DMS53 (cell line): ENCODE results near the gene RFX4.
A peak's percentile ranks its signal among the peaks of the same experiment; 100 is the strongest.
"Not testable (repeated sequence)": the region's sequence is repeated elsewhere in the genome, so short reads cannot be mapped to it uniquely, and the experiment has no call there.

Experiments used
- DNase-seq: peaks from one replicate; lab custom pipeline; 2025; lab: John Stamatoyannopoulos, UW

RFX4 gene

DNA sequence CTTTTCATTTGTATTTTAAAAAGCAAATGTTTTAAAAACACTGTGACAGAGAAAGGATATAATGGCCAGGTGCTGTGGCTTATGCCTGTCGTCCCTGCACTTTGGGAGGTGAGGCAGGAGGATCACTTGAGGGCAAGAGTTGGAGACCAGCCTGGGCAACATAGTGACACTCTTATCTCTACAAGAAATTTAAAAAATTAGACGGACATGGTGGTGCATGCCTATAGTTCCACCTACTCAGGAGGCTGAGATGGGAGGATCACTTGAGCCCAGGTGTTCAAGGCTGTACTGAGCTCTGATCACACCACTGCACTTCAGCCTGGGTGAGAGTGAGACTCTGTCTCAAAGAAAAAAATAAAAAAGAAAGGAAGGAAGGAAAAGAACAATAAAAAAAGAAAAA, 7.8 kb downstream of the RFX4 start:
- DNase-seq = no peak

- DNase-seq = no peak
These were observed 11.6 kb downstream of the RFX4 start for GRCh38 chr12:106594447-106594846.

DNA sequence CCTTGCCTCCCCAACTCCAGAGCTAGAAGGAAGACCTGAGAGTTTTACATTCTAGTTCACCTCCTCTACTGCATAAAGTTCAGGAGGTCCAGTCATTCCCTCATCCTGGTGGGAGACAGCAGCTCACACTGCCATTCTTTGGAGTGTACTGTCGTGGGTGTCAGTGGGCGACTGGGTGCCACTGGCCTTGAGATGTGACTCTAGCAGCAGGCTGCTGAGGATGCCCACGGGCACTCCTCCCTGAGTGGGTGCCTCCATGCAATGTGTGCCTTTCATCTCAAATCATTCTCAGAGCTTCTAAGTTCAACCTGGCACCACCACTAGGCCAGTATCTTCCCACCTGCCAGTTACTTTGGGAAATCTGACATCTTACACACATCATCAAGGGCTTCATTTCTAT, 12.5 kb downstream of the RFX4 start:
- DNase-seq = no peak

GRCh38 chr12:106598003-106598402, 15.2 kb downstream of the RFX4 start:
- DNase-seq = no peak

DNA sequence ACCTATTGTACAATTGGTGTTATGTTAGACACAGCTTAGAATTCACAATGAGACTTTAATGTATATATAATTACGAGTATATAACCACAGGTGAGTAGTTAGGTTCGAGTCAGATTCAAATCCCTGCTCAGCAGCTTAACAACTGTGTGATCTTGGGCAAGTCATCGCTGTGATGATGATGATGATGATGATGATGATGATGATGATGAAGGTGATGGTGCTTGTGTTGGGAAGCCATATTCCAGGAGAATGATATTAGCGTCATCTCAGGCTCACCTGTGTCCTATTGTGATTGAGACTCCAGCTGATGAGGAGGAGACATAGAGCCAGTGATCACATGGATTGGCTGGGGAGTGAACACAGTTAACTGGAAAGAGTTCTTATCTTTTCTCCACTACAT, 16.5 kb downstream of the RFX4 start:
- no peak for DNase-seq

DNA sequence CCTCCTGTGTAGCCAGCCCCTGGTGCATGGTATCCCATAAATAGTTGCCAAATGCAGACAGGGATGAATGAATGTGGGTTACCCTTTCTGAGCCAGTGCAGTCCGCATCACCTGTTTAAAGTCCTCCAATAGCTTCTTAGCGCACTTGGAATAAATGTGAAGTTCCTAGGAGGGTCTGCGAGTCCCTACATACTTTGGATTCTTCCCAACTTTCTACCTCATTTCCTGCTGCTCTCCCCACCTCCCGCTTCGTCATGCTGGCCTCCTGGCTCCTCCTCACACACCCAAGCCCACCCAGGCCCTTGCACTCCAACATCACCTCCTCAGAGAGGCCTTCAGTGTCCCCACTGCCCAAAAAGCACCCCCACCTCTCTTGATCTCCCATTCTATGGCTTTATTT, 17.7 kb downstream of the RFX4 start:
- no peak for DNase-seq

DNA sequence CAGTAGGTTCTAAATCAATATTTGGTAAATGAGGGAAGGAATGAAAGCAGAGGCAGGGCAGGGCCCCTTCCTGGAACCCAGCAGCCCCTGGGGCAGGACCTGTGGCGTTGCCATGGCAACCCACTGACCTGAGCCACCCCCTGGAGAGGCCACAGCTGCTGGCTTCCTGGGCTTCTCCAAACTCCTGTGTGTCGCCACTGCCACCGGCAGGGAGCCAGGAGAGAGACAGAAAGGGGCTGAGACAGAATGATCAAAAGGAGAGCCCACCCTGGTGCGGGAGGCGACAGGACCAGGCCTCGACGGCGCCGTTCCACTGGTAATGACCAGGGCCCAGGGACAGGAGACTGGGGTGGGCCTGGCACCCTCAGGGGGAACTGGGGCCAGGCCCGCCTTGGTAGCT, 18.2 kb downstream of the RFX4 start:
- peak; percentile 79 for DNase-seq

- no peak for DNase-seq
These were observed 18.7 kb downstream of the RFX4 start for GRCh38 chr12:106601496-106601895.

DNA sequence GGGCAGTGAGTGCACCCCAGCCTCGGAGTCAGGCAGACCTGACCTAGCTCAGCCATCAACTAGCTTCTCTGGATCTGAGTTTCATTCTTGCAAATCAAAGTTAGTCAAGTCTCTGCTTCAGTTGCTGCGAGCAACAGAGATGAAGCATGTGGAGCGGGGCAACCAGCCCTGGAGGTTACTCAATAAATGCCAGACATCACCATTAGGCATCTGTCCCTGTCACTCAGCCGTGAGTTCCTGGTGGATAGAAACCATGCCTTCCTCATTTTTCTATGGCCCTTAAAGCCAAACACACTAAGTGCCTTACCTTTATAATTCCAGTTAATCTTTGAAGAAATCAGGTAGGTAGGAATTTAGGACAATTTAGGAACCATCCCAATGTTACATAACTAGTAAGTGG, 19.3 kb downstream of the RFX4 start:
- DNase-seq = no peak

- DNase-seq = no peak
These were observed 22.4 kb downstream of the RFX4 start for GRCh38 chr12:106605254-106605653.

- DNase-seq = not testable (repeated sequence)
These were observed 37.8 kb downstream of the RFX4 start for GRCh38 chr12:106620588-106620987.

- no peak for DNase-seq
These were observed 43.2 kb downstream of the RFX4 start for GRCh38 chr12:106625976-106626375.

- DNase-seq = no peak
These were observed 47.2 kb downstream of the RFX4 start for GRCh38 chr12:106629797-106630659.

- no peak for DNase-seq
These were observed 48.3 kb downstream of the RFX4 start for GRCh38 chr12:106631150-106631549.

- no peak for DNase-seq
These were observed 49.0 kb downstream of the RFX4 start for GRCh38 chr12:106631797-106632196.

GRCh38 chr12:106632797-106633450, 50.1 kb downstream of the RFX4 start:
- peak; percentile 59 for DNase-seq

GRCh38 chr12:106633451-106633823, 50.6 kb downstream of the RFX4 start:
- no peak for DNase-seq

DNA sequence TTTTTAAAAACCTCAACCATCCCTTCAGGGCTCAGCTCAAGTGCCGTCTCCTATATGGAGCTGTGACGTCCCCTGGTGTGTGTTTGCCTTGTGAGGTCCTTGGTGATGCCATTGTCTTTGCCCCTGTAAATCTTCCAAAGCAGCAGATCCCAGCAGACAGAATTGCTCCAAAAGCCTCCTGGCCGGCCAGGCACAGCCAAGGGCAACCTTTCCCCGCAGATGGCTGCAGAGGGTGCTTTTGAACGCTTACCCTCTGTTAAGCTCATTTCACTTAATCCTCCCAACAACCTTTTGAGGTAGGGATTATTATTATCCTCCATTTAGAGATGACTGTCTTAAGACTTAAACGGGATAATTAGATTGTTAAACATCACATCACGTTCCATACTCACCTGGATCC, 51.4 kb downstream of the RFX4 start:
- DNase-seq = no peak

DNA sequence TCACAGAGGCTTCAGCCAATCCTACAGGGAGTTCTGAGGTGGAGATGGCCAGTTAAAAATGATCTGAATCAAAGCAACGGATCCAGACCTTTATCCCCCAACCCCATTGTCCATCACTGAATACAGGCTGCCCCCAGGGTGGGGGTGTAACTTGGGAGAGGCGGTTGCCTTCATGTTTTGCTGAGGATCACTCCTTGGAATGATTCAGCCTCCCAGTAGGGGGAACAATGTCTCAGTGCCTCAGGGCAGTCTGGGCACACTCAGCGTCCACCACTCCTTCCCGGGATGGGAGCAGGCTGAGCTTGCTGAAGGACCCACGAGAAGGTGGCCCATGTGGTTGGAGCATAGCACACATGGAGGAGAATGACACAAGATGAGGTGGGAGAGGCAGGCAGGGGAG, 60.2 kb downstream of the RFX4 start:
- no peak for DNase-seq

- DNase-seq = no peak
These were observed 61.7 kb downstream of the RFX4 start for GRCh38 chr12:106644335-106645073.

GRCh38 chr12:106645074-106645421, 62.2 kb downstream of the RFX4 start:
- DNase-seq = no peak

- no peak for DNase-seq
These were observed 62.9 kb downstream of the RFX4 start for GRCh38 chr12:106645465-106646330.
